HepG2 (cell line): ENCODE measurements around the gene LIME1. TPM values are rescaled to one million over a fixed set of nuclear protein-coding genes. Genes with fewer than 3 reads are reported as not detected.

ENCODE experiments used
- ARHGAP35 ChIP-seq: sonication (generic); formaldehyde crosslinking; IDR thresholded peaks from 2 replicates; pipeline ENCODE4 v1.9.0; 2022; ENCODE audit warnings: mild to moderate bottlenecking, inconsistent platforms, moderate library complexity, missing genetic modification reagents, borderline replicate concordance
- REL ChIP-seq: sonication (generic); formaldehyde crosslinking; conservative IDR thresholded peaks from 2 replicates; pipeline ENCODE4 v1.8.0; 2022; ENCODE audit warnings: mild to moderate bottlenecking, missing genetic modification reagents, moderate library complexity
- SAFB2 ChIP-seq: sonication (generic); formaldehyde crosslinking; IDR thresholded peaks from 2 replicates; pipeline ENCODE4 v1.5.1; 2020; ENCODE audit warnings: missing genetic modification reagents, low read depth, mild to moderate bottlenecking, borderline replicate concordance
- SOX13 ChIP-seq, 3 experiments: fragments of 450-650 bp in 1 of 3; sonication (generic) in 1 of 3; formaldehyde crosslinking in 1 of 3; IDR thresholded peaks in 2 of 3; conservative IDR thresholded peaks in 1 of 3; 2 replicates each; pipeline versions ENCODE4 v1.5.0 to v1.6.1; 2016 to 2020; ENCODE audit warnings: antibody characterized with exemption in 1 of 3, mild to moderate bottlenecking in 1 of 3, missing compliant biosample characterization in 1 of 3, missing genetic modification reagents in 1 of 3, moderate library complexity in 1 of 3
- STAG1 ChIP-seq: sonication (generic); formaldehyde crosslinking; IDR thresholded peaks from 2 replicates; pipeline ENCODE4 v1.4.0; 2020; ENCODE audit warnings: missing genetic modification reagents
- ZC3H13 ChIP-seq: sonication (generic); formaldehyde crosslinking; IDR thresholded peaks from 2 replicates; pipeline ENCODE4 v1.8.1; 2023; ENCODE audit warnings: mild to moderate bottlenecking, missing genetic modification reagents, moderate library complexity
- ZMYM4 ChIP-seq: sonication (generic); formaldehyde crosslinking; IDR thresholded peaks from 2 replicates; pipeline ENCODE4 v1.8.1; 2023; ENCODE audit warnings: mild to moderate bottlenecking, missing genetic modification reagents
- ZNF10 ChIP-seq: sonication (generic); formaldehyde crosslinking; IDR thresholded peaks from 2 replicates; pipeline ENCODE4 v1.4.0; 2020; ENCODE audit warnings: mild to moderate bottlenecking, low read depth, missing genetic modification reagents, borderline replicate concordance
- ZNF451 ChIP-seq: sonication (generic); formaldehyde crosslinking; IDR thresholded peaks from 2 replicates; pipeline ENCODE4 v1.5.0; 2020; ENCODE audit warnings: mild to moderate bottlenecking, missing genetic modification reagents
- ZNF605 ChIP-seq: sonication (generic); formaldehyde crosslinking; IDR thresholded peaks from 2 replicates; pipeline ENCODE4 v1.8.0; 2022; ENCODE audit warnings: mild to moderate bottlenecking, missing genetic modification reagents
- ZNF75D ChIP-seq: sonication (generic); formaldehyde crosslinking; IDR thresholded peaks from 2 replicates; pipeline ENCODE4 v1.8.1; 2023; ENCODE audit warnings: missing genetic modification reagents, mild to moderate bottlenecking, borderline replicate concordance
- ZSCAN20 ChIP-seq: sonication (generic); formaldehyde crosslinking; IDR thresholded peaks from 2 replicates; pipeline ENCODE4 v1.4.0; 2020; ENCODE audit warnings: missing genetic modification reagents, mild to moderate bottlenecking, borderline replicate concordance
- polyA plus RNA-seq, 8 experiments: library from polyadenylated mRNA; depleted of rRNA in 3 of 8; stranded (reverse) in 7 of 8; unstranded in 1 of 8; fragments of >200 nt; fragmentation: Illumina TruSeq in 4 of 8; extraction: Trizol in 4 of 8; gene quantifications; 2 replicates each; pipeline versions ENCODE4 v1.2.1 to v1.2.3, GENCODE V29; 2011 to 2016; ENCODE audit warnings: low read depth in 4 of 8, missing spikeins in 1 of 8, mixed read lengths in 1 of 8; ENCODE audit not compliant: insufficient read depth in 1 of 8
- total RNA-seq, 5 experiments: library from RNA; depleted of rRNA; stranded (reverse); fragments of >200 nt; fragmentation: Illumina TruSeq; extraction: Trizol; gene quantifications; 2 replicates each; pipeline ENCODE4 v1.2.3, GENCODE V29; 2016; ENCODE audit warnings: low read depth in 1 of 5
- TF ChIP-seq, protein P1 (sequence below): sonication (generic); formaldehyde crosslinking; IDR thresholded peaks from 2 replicates; pipeline ENCODE4 v1.9.0; 2021; ENCODE audit warnings: mild to moderate bottlenecking, missing genetic modification reagents
- TF ChIP-seq, protein P2 (sequence below): sonication (generic); formaldehyde crosslinking; IDR thresholded peaks from 2 replicates; pipeline ENCODE4 v1.8.0; 2022; ENCODE audit warnings: missing genetic modification reagents, mild to moderate bottlenecking, inconsistent platforms, borderline replicate concordance
- TF ChIP-seq, protein P3 (sequence below): sonication (generic); formaldehyde crosslinking; IDR thresholded peaks from 2 replicates; pipeline ENCODE4 v1.4.0; 2020; ENCODE audit warnings: missing genetic modification reagents

Gene LIME1
- total and polyA plus RNA-seq, 2 of the 13 experiments (the other 11 are each of a cell fraction or from before 2014, with no cell fraction given) = 13.0 to 61.5 TPM

DNA sequence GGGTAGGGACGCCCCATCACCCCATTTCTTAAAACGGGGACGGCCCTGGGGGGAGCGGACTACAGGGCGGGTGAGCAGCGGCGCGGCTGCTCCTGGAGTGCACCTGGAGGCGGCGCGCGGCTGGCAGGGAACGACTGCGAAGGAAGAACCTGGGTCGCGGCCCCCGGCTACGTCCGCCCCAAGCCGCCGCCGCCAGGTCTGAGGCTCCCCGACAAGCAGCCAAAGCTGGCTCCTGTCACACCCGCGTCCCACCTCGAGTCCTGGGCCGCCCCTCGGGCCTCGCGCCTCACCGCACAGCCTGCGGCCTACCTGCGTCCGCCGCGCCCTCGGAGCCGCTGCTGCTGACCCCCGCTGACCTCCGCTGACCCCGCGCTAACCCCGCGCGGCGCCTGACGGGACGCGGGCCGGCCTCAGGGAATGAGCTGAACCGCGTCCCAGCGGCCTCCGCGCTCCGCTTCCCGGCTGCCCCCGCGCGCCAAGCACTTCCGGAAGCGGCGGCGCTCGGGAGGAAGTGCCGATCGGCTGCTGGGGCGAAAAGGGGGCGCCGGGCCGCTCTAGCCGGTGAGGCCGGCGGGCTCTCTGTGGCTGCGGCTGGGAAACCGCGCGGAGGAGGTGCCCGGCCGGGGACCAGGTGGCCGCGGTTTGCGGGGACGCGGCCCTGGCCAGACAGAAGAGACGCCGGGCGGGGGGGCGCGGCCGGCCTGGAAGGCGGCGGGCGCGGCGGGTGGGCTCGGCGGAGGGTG lies 28.7 kb upstream of the LIME1 start, which contains the start of the genes ARFRP1 and ZGPAT (continued):
- TF ChIP-seq, protein P1, sequence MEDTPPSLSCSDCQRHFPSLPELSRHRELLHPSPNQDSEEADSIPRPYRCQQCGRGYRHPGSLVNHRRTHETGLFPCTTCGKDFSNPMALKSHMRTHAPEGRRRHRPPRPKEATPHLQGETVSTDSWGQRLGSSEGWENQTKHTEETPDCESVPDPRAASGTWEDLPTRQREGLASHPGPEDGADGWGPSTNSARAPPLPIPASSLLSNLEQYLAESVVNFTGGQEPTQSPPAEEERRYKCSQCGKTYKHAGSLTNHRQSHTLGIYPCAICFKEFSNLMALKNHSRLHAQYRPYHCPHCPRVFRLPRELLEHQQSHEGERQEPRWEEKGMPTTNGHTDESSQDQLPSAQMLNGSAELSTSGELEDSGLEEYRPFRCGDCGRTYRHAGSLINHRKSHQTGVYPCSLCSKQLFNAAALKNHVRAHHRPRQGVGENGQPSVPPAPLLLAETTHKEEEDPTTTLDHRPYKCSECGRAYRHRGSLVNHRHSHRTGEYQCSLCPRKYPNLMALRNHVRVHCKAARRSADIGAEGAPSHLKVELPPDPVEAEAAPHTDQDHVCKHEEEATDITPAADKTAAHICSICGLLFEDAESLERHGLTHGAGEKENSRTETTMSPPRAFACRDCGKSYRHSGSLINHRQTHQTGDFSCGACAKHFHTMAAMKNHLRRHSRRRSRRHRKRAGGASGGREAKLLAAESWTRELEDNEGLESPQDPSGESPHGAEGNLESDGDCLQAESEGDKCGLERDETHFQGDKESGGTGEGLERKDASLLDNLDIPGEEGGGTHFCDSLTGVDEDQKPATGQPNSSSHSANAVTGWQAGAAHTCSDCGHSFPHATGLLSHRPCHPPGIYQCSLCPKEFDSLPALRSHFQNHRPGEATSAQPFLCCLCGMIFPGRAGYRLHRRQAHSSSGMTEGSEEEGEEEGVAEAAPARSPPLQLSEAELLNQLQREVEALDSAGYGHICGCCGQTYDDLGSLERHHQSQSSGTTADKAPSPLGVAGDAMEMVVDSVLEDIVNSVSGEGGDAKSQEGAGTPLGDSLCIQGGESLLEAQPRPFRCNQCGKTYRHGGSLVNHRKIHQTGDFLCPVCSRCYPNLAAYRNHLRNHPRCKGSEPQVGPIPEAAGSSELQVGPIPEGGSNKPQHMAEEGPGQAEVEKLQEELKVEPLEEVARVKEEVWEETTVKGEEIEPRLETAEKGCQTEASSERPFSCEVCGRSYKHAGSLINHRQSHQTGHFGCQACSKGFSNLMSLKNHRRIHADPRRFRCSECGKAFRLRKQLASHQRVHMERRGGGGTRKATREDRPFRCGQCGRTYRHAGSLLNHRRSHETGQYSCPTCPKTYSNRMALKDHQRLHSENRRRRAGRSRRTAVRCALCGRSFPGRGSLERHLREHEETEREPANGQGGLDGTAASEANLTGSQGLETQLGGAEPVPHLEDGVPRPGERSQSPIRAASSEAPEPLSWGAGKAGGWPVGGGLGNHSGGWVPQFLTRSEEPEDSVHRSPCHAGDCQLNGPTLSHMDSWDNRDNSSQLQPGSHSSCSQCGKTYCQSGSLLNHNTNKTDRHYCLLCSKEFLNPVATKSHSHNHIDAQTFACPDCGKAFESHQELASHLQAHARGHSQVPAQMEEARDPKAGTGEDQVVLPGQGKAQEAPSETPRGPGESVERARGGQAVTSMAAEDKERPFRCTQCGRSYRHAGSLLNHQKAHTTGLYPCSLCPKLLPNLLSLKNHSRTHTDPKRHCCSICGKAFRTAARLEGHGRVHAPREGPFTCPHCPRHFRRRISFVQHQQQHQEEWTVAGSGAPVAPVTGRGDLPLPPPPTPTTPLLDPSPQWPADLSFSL = no peak; the same call in 1 of the 2 replicates
- TF ChIP-seq, protein P2, sequence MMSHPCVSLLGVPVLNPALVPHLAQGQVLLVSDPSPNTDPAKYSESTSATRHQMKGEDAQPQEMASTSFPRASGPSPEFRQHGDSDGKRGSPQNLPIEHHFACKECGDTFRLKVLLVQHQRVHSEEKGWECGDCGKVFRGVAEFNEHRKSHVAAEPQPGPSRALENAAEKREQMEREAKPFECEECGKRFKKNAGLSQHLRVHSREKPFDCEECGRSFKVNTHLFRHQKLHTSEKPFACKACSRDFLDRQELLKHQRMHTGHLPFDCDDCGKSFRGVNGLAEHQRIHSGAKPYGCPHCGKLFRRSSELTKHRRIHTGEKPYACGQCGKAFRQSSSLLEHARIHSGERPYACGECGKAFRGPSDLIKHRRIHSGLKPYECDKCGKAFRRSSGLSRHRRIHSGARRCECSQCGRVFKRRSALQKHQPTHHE (CRISPR knock-in tag) = peak; percentile 79
- TF ChIP-seq ZMYM4 (CRISPR knock-in tag) = peak; percentile 88
- TF ChIP-seq ZNF451 (CRISPR knock-in tag) = peak; percentile 97
- TF ChIP-seq ZC3H13 (CRISPR knock-in tag) = peak; percentile 91; the same call in 1 of the 2 replicates
- TF ChIP-seq REL (CRISPR knock-in tag) = peak; percentile 69; the same call in 1 of the 2 replicates
- TF ChIP-seq SOX13 (IDR thresholded peaks at IDR 0.05) = no peak
- TF ChIP-seq SOX13 (CRISPR knock-in tag; conservative IDR thresholded peaks at IDR 0.05 in 1 of 2, IDR thresholded peaks at IDR 0.05 in 1 of 2) = peak in 1 of 2 experiments; percentile 62; a peak in 2 of 4 replicates
- no peak for TF ChIP-seq ZNF10
- TF ChIP-seq ARHGAP35 (CRISPR knock-in tag) = peak; percentile 88; the same call in 1 of the 2 replicates
- TF ChIP-seq, protein P3, sequence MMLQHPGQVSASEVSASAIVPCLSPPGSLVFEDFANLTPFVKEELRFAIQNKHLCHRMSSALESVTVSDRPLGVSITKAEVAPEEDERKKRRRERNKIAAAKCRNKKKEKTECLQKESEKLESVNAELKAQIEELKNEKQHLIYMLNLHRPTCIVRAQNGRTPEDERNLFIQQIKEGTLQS (CRISPR knock-in tag) = peak; percentile 87
- TF ChIP-seq STAG1 = peak; percentile 29
- peak; percentile 85 for TF ChIP-seq ZNF605 (CRISPR knock-in tag)
- TF ChIP-seq ZNF75D (CRISPR knock-in tag) = peak; percentile 78; the same call in 1 of the 2 replicates
- peak; percentile 93 for TF ChIP-seq SAFB2
- TF ChIP-seq ZSCAN20 (CRISPR knock-in tag) = peak; percentile 95
